Measurements from ENCODE around the gene RSAD1. TPM values are rescaled to one million over a fixed set of nuclear protein-coding genes. Genes with fewer than 3 reads are reported as not detected.

The RSAD1 gene
- total and polyA plus RNA-seq, 2 donors from 2014 or later: 38.9 to 39.9 TPM

GRCh38 chr17:50517504-50518383, 39.1 kb downstream of the RSAD1 start:
- no peaks in the 10 kb centered on the region for H3K9me3 ChIP-seq (ENCODE audit: control insufficient read depth in 2 of 3, insufficient read depth in 1 of 3, low read length in 3 of 3)
- no peaks in the 10 kb centered on the region for H3K27me3 ChIP-seq (ENCODE audit: control insufficient read depth, insufficient read depth, low read length)
- no peak overlapping the region for H3K4me3 ChIP-seq (ENCODE audit: low read length in 3 of 3)
- H3K27ac ChIP-seq (ENCODE audit: low read depth in 2 of 2, low read length in 2 of 2): no peak overlapping the region
- FAIRE-seq: no peak
- peaks cover 0 to 3% (median 0%) of the 10 kb centered on the region in 3 donors for H3K4me1 ChIP-seq (ENCODE audit: control insufficient read depth in 2 of 3, insufficient read depth in 2 of 3, low read depth in 1 of 3, low read length in 3 of 3)
- intact Hi-C loops (cut with DNase I): no loop called here
- TF ChIP-seq CTCF (IDR thresholded peaks at IDR 0.05; ENCODE audit: borderline replicate concordance, extremely low read depth, insufficient read depth): no peak
- DNase-seq: peak in 1 of 5 donors; percentile 8
- no peak overlapping the region for H3K9ac ChIP-seq (ENCODE audit: low read length in 3 of 3)
- H3K36me3 ChIP-seq (ENCODE audit: control insufficient read depth in 2 of 3, insufficient read depth in 3 of 3, low read length in 3 of 3): no peaks in the 10 kb centered on the region

GRCh38 chr17:50518384-50519023, 39.8 kb downstream of the RSAD1 start:
- no peak overlapping the region for H3K27ac ChIP-seq (ENCODE audit: low read depth in 2 of 2, low read length in 2 of 2)
- no peak for TF ChIP-seq CTCF (IDR thresholded peaks at IDR 0.05; ENCODE audit: borderline replicate concordance, extremely low read depth, insufficient read depth)
- intact Hi-C loops (cut with DNase I): no loop called here
- no peaks in the 10 kb centered on the region for H3K27me3 ChIP-seq (ENCODE audit: control insufficient read depth, insufficient read depth, low read length)
- no peak overlapping the region for H3K9ac ChIP-seq (ENCODE audit: low read length in 3 of 3)
- no peaks in the 10 kb centered on the region for H3K36me3 ChIP-seq (ENCODE audit: control insufficient read depth in 2 of 3, insufficient read depth in 3 of 3, low read length in 3 of 3)
- peaks cover 0 to 3% (median 0%) of the 10 kb centered on the region in 3 donors for H3K4me1 ChIP-seq (ENCODE audit: control insufficient read depth in 2 of 3, insufficient read depth in 2 of 3, low read depth in 1 of 3, low read length in 3 of 3)
- FAIRE-seq (no peak), DNase-seq (peak in 3 of 5 donors; percentile 44 to 65 (median 55))
- H3K4me3 ChIP-seq (ENCODE audit: low read length in 3 of 3): no peak overlapping the region
- no peaks in the 10 kb centered on the region for H3K9me3 ChIP-seq (ENCODE audit: control insufficient read depth in 2 of 3, insufficient read depth in 1 of 3, low read length in 3 of 3)

GRCh38 chr17:50519141-50519834, 40.6 kb downstream of the RSAD1 start:
- no peaks in the 10 kb centered on the region for H3K9me3 ChIP-seq (ENCODE audit: control insufficient read depth in 2 of 3, insufficient read depth in 1 of 3, low read length in 3 of 3)
- DNase-seq: no peak
- no peaks in the 10 kb centered on the region for H3K27me3 ChIP-seq (ENCODE audit: control insufficient read depth, insufficient read depth, low read length)
- no peak overlapping the region for H3K27ac ChIP-seq (ENCODE audit: low read depth in 2 of 2, low read length in 2 of 2)
- no peaks in the 10 kb centered on the region for H3K36me3 ChIP-seq (ENCODE audit: control insufficient read depth in 2 of 3, insufficient read depth in 3 of 3, low read length in 3 of 3)
- TF ChIP-seq CTCF (IDR thresholded peaks at IDR 0.05; ENCODE audit: borderline replicate concordance, extremely low read depth, insufficient read depth): no peak
- peaks cover 0 to 3% (median 0%) of the 10 kb centered on the region in 3 donors for H3K4me1 ChIP-seq (ENCODE audit: control insufficient read depth in 2 of 3, insufficient read depth in 2 of 3, low read depth in 1 of 3, low read length in 3 of 3)
- no peak overlapping the region for H3K4me3 ChIP-seq (ENCODE audit: low read length in 3 of 3)
- intact Hi-C loops (cut with DNase I): no loop called here
- FAIRE-seq: no peak
- no peak overlapping the region for H3K9ac ChIP-seq (ENCODE audit: low read length in 3 of 3)

Data from kidney (tissue), 14 donors.